GM19452 (cell line): ENCODE data around the gene CSN3.
"Not testable (repeated sequence)": the region's sequence is repeated elsewhere in the genome, so short reads cannot be mapped to it uniquely, and the experiment has no call there.

Experiments used
- ATAC-seq: cut with Tn5 transposase; IDR thresholded peaks from one replicate; pipeline ENCODE4 v1.9.1; 2021; ENCODE audit not compliant: unreplicated experiment

The CSN3 gene, protein sequence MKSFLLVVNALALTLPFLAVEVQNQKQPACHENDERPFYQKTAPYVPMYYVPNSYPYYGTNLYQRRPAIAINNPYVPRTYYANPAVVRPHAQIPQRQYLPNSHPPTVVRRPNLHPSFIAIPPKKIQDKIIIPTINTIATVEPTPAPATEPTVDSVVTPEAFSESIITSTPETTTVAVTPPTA

GRCh38 chr4:70242297-70242696 lies at the start of gene CSN3:
Gene CSN3, plus strand, starts transcription at chr4:70242597. Its CDS starts 2,223 bp downstream, at chr4:70244820.
- not testable (repeated sequence) for ATAC-seq

DNA sequence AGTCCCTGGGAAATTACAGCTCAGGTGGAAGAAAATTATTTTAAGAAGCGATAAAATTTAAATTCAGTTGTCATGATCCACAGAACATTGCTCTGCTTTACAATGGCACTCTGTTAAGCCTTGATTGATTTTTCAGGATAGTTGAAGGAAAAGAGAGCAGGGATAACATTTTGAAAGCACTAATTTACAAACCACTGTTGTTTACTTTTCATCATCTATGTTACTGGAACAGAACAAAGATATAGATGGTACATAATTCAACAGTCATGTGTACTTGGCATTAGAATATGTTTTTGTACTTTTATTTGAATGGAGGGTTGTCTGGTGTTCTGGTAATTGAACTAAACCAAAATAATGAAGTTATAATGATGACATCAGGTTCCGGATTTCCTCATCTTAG lies 49.5 kb upstream of the CSN3 start:
- ATAC-seq = no peak

DNA sequence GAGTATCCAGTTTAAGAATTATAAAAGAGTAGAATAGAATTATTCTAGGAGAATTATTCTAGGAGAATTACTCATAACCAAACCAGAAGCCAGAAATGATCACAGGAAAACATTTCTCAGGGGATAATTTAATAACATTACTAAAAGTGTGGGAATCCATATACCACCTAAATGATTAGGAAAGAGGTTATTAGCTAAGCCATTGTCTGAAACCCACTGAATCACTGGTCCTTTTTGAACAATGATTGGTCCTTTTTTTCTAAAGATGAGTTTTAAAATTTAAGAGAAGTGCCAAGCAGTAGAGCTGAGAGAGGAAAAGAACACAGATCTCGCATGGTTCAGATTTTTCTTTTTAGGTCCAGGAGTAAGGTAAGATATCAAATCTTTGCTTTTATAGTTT lies 47.0 kb upstream of the CSN3 start, which contains the start of gene ODAM:
TSS of gene ODAM (plus strand) at position 301 of the 400 bp plus-strand sequence. CDS start 819 bp downstream, outside the sequence.
- ATAC-seq = no peak

DNA sequence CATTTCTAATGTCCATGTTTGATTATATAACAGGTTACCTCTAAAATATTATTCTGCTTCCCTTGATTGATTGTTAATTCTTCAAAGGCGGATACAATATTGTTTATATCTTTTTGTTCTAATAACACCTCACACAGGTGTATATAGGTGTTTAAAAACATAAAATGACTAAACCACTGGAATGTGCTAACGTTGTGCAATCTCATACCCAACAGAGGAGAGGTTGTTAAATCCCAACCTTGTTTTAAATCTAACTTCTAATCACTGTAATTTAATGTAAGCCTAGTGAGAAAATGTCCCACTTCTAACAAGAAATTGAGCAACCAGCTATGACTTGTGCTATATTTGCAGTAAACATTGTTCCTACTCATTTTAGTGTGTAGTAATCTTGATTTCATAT lies 45.5 kb upstream of the CSN3 start:
- ATAC-seq = no peak

DNA sequence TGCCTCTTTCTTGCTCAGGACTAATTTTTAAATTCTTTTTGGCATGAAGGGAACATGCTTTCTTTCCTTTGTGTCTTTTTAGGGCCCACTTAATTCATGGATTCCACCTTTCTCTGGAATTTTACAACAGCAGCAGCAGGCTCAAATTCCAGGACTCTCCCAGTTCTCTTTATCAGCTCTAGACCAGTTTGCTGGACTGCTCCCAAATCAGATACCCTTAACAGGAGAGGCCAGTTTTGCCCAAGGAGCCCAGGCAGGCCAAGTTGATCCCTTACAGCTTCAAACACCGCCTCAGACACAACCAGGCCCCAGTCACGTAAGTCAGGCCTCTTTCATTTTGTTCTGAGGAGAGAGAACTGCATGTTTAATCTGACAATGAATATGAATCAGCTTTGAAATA lies 44.6 kb upstream of the CSN3 start:
- ATAC-seq = no peak

GRCh38 chr4:70203601-70204000 lies 38.8 kb upstream of the CSN3 start:
- no peak for ATAC-seq

DNA sequence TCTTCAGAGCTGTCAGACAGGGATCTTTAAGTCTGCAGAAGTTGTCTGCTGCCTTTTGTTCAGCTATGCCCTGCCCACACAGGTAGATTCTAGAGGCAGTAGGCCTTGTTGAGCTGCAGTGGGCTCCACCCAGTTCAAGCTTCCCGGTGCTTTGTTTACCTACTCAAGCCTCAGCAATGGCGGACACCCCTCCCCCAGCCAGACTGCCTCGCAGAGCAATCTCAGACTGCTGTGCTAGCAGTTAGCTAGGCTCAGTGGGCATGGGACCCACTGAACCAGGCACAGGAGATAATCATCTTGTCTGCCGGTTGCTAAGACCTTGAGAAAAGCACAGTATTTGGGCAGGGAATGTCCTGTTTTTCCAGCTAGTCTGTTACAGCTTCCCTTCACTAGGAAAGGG lies 29.6 kb upstream of the CSN3 start:
- not testable (repeated sequence) for ATAC-seq

GRCh38 chr4:70216109-70216508 lies 26.3 kb upstream of the CSN3 start:
- not testable (repeated sequence) for ATAC-seq

GRCh38 chr4:70216550-70216949 lies 25.8 kb upstream of the CSN3 start:
- not testable (repeated sequence) for ATAC-seq

- ATAC-seq = not testable (repeated sequence)
Measured at GRCh38 chr4:70221389-70221788, 21.0 kb upstream of the CSN3 start.

DNA sequence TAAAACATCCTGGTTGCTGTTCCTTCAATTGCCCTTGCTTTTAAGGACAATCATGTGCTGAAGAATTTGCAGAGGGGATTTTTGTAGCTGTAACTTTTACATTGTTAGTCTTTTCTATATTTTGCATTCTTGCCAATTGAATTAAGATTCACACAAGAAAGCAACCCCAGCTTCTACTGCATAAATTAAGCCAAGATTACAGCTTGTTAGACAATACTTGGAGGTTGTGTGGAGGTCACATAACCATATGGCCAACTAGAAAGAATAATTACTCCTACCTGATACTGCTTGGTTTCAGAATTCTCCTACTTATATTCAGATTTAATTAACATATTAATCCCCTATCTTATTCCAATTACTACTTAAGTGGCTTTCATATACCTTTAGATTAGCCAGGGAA lies 20.6 kb upstream of the CSN3 start:
- ATAC-seq = not testable (repeated sequence)

GRCh38 chr4:70225824-70226223 lies 16.6 kb upstream of the CSN3 start, which contains the start of gene FDCSP:
Gene FDCSP, plus strand, starts transcription at chr4:70226124. Its CDS starts 5,071 bp downstream, at chr4:70231195.
- ATAC-seq = no peak

DNA sequence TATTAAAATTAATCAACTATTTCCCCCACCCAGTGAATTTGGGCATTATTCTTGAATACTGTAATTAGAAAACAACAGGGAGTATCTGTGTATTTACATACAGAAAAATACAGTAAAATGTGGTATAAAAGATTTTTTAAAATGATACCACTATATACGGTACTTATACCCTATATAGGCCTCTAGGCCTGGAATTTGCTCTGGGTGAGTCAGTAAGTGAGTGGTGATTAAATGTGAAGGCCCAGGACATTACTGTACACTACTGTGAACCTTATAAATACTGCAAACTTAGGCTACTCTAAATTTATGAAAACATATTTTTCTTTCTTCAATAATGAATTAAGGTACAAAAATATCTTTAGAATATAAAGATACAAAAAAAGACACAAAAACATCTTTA lies 6.3 kb upstream of the CSN3 start:
- no peak for ATAC-seq

DNA sequence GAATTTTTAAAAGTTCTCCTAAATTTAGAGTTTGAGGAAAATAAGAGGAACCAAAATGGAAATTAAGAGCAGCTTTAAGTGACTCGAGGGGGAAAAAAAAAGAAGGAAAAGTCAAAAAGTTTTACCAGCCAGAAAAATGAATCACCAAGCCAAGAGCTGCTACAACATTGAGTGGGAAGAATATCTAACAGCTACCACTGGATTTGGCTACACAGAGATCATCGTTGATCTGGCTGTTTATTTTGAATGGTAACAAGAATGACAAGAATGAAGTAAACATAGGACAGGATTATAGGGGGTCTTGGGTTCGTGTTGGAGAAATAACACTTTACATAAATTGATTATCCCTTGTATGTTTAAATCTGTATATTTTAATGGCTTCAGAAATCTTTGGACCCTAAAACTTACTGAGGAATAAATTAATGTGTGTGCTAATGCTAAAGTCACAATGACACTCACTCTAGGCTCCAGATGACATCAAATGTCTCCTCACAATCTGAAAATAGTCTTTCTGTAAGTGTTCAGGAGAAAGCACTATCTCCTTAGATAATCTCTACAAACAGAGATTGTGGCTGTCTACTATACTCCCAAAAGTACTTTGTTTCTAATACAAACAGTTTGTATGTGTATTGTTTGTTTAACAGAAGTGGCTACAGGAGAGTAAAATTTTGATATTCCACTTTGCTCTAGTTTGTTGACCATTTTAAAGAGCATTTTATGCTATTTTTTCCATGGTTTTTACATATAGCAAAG lies 3.1 kb upstream of the CSN3 start:
- no peak for ATAC-seq

DNA sequence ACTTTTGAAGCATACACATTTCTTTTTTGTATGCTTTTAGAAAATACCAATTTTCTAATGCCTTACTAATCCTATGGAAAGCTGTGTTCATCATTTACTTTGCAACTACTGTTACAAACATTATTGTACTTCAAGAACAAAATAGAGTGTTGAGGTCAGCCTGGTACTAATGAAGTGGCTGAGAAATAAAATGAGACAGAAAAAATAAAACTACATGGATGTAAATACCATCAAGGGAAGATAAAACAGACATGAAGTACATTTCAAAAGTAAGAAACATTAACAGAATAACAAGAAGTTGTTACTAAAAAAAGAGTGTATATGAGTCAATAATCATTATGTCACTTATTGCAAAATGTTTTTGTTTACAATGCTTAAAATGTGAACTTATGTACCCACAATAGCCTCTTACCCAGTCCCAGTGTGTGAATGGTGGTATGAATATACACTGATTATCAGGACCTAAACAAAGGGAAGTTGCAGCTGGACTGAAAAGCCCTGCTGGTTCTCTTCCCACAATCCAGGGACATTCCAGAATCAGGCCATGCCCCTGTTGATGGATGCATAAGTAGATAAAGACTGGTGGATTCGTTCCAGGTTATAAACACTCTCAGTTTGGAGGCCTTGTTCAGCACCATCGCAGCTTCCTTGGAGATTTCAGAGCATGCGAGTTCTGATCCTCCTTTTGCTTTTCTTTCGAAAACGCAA lies 2.4 kb upstream of the CSN3 start:
- ATAC-seq = no peak

GRCh38 chr4:70243091-70243490 lies 694 bp downstream of the CSN3 start:
- no peak for ATAC-seq

- no peak for ATAC-seq
Measured at GRCh38 chr4:70251250-70251944, 9.0 kb downstream of the CSN3 start.

DNA sequence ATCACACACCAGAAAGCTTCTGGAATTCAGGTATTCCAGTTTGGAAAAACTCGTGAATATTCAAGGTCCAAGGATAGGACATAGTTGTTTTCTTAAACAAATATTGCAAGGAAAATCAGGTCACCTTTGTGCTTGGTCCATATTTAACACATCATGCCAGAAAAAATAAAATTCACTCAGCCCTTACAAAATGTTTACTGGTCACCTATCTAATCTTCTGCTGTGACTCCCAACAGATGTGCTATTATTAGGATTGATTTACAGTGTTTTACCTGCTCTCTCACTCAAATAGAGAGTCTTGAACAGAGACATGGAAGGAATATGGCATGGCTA lies 9.5 kb downstream of the CSN3 start:
- no peak for ATAC-seq

DNA sequence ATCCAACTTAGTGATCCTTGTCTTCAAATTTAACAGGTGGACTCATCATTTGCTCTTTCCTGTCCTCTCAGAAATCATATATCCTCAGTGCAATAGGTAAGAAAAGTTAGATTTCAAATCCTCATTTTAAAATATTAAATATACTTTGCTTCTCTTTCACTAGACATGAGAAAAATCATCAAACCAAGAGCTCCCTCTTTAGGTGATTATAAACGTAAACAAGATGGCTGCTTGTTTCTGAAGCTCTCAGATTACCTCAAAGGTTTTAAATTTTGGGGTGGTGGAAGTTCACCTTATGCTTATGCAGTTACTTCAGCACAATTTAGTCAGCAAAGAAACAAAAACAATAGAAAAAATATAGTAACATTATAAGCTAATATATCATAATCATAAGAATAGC lies 27.3 kb downstream of the CSN3 start:
- ATAC-seq = no peak

DNA sequence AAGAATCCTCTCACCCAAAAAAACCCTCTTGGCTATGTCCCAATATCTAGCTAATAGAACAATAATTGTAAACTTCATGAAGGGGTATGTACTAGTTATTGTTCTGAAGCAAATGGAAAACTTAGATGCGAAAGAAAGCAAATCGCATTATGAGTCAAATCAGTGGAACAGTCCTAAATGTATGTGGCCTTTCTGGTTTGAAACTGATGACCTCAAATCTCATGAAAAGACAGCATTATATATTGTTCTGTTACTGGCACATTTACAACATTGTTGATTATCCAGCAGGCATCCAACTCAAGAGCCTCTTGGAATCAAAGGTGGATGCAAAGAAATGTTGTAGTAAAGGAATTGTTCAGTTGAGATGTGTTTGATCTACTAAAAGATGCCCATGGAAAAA lies 34.7 kb downstream of the CSN3 start:
- no peak for ATAC-seq

DNA sequence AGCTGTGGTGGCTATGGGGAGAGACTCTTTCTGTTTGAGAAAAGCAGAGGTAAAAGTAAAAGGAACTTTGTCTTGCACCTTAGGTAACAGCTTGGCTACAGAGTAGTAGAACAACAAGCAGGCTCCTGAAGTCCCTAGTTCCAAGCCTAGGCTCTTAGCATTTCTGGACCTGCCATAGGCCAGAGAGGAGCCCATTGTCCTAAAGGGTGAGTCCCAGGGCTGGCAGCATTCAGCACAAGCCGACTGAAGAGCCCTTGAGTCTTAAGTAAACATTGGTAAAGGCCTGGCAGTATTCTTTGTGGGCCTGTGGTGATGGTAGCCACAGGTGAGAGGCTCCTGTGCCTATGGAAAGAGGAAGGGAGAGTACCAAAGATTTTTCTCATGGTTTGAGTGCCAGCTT lies 38.2 kb downstream of the CSN3 start:
- no peak for ATAC-seq
